ENCODE results near the gene ZNF274. TPM values are rescaled to one million over a fixed set of nuclear protein-coding genes. Genes with fewer than 3 reads are reported as not detected.
A peak's percentile ranks its signal among the peaks of the same experiment; 100 is the strongest.

The ZNF274 gene
- total and polyA plus RNA-seq, 2 of the 8 experiments (the other 6 are each of a cell fraction or from before 2014, with no cell fraction given), result 13.3 to 25.1 TPM

- TF ChIP-seq CHD7 (IDR thresholded peaks at IDR 0.05; ENCODE audit: insufficient replicate concordance, low read length), result no peak
- no peak for TF ChIP-seq BCL11A (IDR thresholded peaks at IDR 0.05; ENCODE audit: low read depth in 2 of 2, low read length in 2 of 2)
- peak in 1 of 2 experiments; percentile 72; a peak in 2 of 3 replicates for TF ChIP-seq POLR2A (IDR thresholded peaks at IDR 0.05; ENCODE audit: control extremely low read depth in 1 of 2, low read depth in 2 of 2, low read length in 2 of 2)
- no peak for TF ChIP-seq RFX5 (IDR thresholded peaks at IDR 0.05; ENCODE audit: borderline replicate concordance, low read depth, low read length)
- peak; percentile 87 for TF ChIP-seq PHF8 (conservative IDR thresholded peaks at IDR 0.05; ENCODE audit: low read depth, low read length)
- peak; percentile 57 for TF ChIP-seq TBP (IDR thresholded peaks at IDR 0.05; ENCODE audit: low read depth, low read length)
- no peak for TF ChIP-seq HDAC6 (IDR thresholded peaks at IDR 0.05; ENCODE audit: low read depth, low read length)
- peak; percentile 63; the same call in 1 of the 2 replicates for TF ChIP-seq BACH1 (IDR thresholded peaks at IDR 0.05; ENCODE audit: low read length)
- peak in 1 of 2 experiments; percentile 72; a peak in 2 of 4 replicates for TF ChIP-seq SIN3A (conservative IDR thresholded peaks at IDR 0.05 in 1 of 2, IDR thresholded peaks at IDR 0.05 in 1 of 2; ENCODE audit: low read depth in 1 of 2, low read length in 2 of 2)
Observed at GRCh38 chr19:58154679-58155648, 27.9 kb upstream of the ZNF274 start (continued).
